Measurements from ENCODE around the gene TBX1. TPM values are rescaled to one million over a fixed set of nuclear protein-coding genes. Genes with fewer than 3 reads are reported as not detected.
"Not testable (repeated sequence)": the region's sequence is repeated elsewhere in the genome, so short reads cannot be mapped to it uniquely, and the experiment has no call there.

Gene TBX1
- total RNA-seq, 1 donor from 2014 or later = 5.9 TPM

DNA sequence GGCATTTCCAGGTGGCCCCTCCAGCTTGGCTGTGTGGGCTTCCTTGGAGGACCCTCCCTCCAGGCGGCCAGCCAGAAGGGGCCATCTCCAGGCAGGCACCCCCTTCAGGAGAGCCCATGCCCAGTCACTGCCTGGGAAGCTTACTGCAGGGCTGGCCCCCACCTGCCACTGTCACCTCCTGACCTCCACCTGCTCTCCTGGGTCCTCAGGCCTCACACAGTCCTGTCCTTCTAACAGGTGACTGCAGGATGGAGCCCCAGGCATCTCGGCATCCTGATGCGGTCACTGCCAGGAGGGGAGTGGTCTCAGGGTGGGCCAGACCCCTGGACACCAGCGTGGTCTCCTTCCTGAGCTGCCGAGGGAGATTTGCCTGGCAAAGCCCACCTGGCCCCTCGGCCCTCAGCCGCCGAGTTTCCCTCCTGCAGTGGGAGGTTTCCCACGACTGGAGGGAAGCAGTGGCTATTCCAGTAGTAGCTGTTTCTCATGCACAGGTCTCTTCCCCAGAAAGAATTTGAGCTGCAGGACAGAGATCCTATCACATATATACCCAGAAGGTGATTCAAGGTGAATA is 13.0 kb downstream of the TBX1 start:
- Mint-ChIP-seq H3K4me3 (ENCODE audit: low read depth) (no peak overlapping the region), H3K27me3 (peaks cover 56% of the 10 kb centered on the region), H3K4me1 (ENCODE audit: low read depth) (peaks cover 6% of the 10 kb centered on the region), H3K9me3 (ENCODE audit: low read depth) (no peaks in the 10 kb centered on the region), H3K27ac (no peak overlapping the region), H3K36me3 (ENCODE audit: insufficient read depth) (no peaks in the 10 kb centered on the region)
- no peak for DNase-seq (ENCODE audit: low spot score, unreplicated experiment)
- TF ChIP-seq, protein P1, sequence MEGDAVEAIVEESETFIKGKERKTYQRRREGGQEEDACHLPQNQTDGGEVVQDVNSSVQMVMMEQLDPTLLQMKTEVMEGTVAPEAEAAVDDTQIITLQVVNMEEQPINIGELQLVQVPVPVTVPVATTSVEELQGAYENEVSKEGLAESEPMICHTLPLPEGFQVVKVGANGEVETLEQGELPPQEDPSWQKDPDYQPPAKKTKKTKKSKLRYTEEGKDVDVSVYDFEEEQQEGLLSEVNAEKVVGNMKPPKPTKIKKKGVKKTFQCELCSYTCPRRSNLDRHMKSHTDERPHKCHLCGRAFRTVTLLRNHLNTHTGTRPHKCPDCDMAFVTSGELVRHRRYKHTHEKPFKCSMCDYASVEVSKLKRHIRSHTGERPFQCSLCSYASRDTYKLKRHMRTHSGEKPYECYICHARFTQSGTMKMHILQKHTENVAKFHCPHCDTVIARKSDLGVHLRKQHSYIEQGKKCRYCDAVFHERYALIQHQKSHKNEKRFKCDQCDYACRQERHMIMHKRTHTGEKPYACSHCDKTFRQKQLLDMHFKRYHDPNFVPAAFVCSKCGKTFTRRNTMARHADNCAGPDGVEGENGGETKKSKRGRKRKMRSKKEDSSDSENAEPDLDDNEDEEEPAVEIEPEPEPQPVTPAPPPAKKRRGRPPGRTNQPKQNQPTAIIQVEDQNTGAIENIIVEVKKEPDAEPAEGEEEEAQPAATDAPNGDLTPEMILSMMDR (IDR thresholded peaks at IDR 0.05; ENCODE audit: unreplicated experiment) = no peak

DNA sequence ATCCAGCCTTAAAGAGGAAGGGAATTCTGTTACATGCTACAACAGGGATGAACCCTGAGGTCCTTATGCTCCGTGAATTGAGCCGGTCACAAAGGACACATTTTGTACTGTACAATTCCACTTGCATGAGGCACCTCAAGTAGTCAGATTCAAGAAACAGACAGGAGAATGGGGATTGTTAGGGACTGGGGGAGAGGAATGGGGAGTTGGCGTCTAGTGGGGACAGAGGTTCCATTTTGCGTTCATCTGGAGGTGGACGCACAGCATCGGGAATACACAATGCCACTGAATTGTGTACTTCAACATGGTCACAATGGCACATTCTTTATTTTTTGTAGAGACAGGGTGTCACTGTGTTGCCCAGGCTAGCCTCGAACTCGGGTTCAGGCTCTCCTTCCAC is 14.1 kb downstream of the TBX1 start:
- Mint-ChIP-seq H3K4me1 (ENCODE audit: low read depth) (peaks cover 6% of the 10 kb centered on the region), H3K9me3 (ENCODE audit: low read depth) (no peaks in the 10 kb centered on the region), H3K27ac (no peak overlapping the region), H3K27me3 (peaks cover 55% of the 10 kb centered on the region), H3K4me3 (ENCODE audit: low read depth) (no peak overlapping the region), H3K36me3 (ENCODE audit: insufficient read depth) (no peaks in the 10 kb centered on the region)
- DNase-seq (ENCODE audit: low spot score, unreplicated experiment) = no peak
- TF ChIP-seq, protein P1 (IDR thresholded peaks at IDR 0.05; ENCODE audit: unreplicated experiment) = no peak

DNA sequence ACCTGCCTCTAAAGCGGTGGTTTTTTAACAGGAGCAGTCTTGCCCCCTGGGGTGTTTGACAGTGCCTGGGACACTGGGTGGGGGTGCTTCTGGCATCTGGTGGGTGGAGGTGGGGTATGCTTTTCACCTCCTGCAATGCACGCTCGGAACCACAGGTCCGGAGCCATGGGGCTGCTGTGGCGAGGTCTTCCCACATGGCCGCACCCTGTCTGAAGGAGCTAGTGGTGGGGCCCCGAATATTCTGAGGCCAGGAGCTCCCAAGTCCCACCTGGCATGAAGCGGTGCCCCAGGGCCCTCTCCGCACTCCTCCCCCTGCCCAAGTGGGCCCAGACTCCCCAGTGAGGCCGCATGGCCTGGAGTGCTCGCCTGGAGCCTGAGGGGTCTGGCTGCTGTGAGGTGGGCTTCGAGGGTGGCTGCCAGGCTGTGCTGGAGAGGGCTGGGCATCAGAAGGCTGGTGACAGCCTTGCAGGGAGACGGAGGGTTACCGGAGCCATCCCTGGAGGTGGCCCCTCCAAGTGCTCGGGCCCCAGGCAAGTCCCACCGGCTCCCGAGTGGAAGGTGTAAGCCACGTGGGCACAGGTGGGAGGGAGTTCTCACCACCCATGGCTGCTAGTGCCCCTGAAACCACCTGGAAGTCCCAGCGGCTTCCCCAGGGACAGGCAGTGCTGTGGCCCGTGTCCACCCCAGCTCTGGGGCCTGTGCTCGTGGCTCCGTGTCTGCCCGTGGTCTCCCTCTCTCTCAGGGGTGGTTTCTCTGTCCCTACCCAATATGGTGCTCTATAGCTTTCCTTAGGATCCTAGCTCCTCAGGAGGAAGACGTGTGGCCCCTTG is 15.1 kb downstream of the TBX1 start:
- Mint-ChIP-seq H3K4me1 (ENCODE audit: low read depth) (peaks cover 6% of the 10 kb centered on the region), H3K4me3 (ENCODE audit: low read depth) (no peak overlapping the region), H3K9me3 (ENCODE audit: low read depth) (no peaks in the 10 kb centered on the region), H3K27me3 (peaks cover 54% of the 10 kb centered on the region), H3K27ac (no peak overlapping the region), H3K36me3 (ENCODE audit: insufficient read depth) (no peaks in the 10 kb centered on the region)
- TF ChIP-seq, protein P1 (IDR thresholded peaks at IDR 0.05; ENCODE audit: unreplicated experiment) = no peak
- DNase-seq (ENCODE audit: low spot score, unreplicated experiment) = no peak

DNA sequence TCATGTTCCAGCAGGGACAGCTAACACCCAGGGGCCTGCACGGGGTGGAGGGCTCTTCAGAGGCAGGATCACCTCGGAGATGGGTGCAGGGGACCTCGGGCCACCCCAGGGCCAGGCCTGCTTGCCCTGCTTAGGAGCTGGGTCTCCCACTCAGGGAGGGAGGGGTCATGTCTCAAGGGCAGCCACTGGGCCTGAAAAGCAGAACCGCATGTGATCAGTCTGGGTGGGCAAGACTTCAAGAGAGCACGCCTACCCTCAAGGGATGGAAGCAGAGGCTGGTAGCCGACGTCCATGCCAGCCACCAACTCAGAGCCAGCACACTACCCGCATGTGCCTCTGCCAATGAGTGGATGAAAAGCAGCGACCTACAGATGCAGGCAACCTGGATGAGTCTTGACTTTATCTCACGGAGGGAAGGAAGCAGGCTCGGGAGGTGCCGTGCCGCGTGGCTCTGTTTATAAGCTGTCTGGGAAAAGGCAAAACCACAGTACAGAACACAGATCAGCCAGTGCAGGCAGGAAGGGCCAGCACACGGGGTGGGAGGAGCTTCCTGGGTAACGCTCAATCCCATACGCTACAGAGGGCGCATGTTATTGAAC is 16.0 kb downstream of the TBX1 start:
- H3K4me3 Mint-ChIP-seq (ENCODE audit: low read depth) = no peak overlapping the region
- no peaks in the 10 kb centered on the region for H3K9me3 Mint-ChIP-seq (ENCODE audit: low read depth)
- peaks cover 47% of the 10 kb centered on the region for H3K27me3 Mint-ChIP-seq
- no peak overlapping the region for H3K27ac Mint-ChIP-seq
- no peaks in the 10 kb centered on the region for H3K36me3 Mint-ChIP-seq (ENCODE audit: insufficient read depth)
- DNase-seq (ENCODE audit: low spot score, unreplicated experiment) = no peak
- H3K4me1 Mint-ChIP-seq (ENCODE audit: low read depth) = peaks cover 6% of the 10 kb centered on the region
- TF ChIP-seq, protein P1 (IDR thresholded peaks at IDR 0.05; ENCODE audit: unreplicated experiment) = no peak

DNA sequence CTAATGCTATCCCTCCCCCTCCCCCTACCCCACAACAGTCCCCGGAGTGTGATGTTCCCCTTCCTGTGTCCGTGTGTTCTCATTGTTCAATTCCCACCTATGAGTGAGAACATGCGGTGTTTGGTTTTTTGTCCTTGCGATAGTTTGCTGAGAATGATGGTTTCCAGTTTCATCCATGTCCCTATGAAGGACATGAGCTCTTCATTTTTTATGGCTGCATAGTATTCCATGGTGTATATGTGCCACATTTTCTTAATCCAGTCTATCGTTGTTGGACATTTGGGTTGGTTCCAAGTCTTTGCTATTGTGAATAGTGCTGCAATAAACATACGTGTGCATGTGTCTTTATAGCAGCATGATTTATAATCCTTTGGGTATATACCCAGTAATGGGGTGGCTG is 16.6 kb downstream of the TBX1 start:
- not testable (repeated sequence) for H3K4me3 Mint-ChIP-seq (ENCODE audit: low read depth); H3K9me3 Mint-ChIP-seq (ENCODE audit: low read depth); H3K27ac Mint-ChIP-seq; H3K36me3 Mint-ChIP-seq (ENCODE audit: insufficient read depth); H3K4me1 Mint-ChIP-seq (ENCODE audit: low read depth); DNase-seq (ENCODE audit: low spot score, unreplicated experiment)
- peaks cover 42% of the 10 kb centered on the region for H3K27me3 Mint-ChIP-seq

Data from progenitor cell of endocrine pancreas (in vitro differentiated cells).